Retinal pigment epithelial cell (primary cell): Measurements from ENCODE around the gene ROBO1.
A peak's percentile ranks its signal among the peaks of the same experiment; 100 is the strongest.

Experiments used
- DNase-seq: peaks from one replicate; pipeline ENCODE4 v3.0.0-alpha.2; 2010; ENCODE audit warnings: low read depth
- H3K4me3 ChIP-seq: 2 replicates; pipeline ENCODE4 v1.5.1; 2011; ENCODE audit warnings: mild to moderate bottlenecking, low read length, control low read depth, moderate library complexity
- CTCF ChIP-seq: conservative IDR thresholded peaks from 2 replicates; pipeline ENCODE4 v1.5.1; 2011; ENCODE audit warnings: low read depth, low read length, control low read depth, inconsistent platforms

The ROBO1 gene

GRCh38 chr3:78991656-78992055, 776.1 kb downstream of the ROBO1 start:
- H3K4me3 ChIP-seq, result no peak overlapping the region
- DNase-seq, result no peak
- TF ChIP-seq CTCF, result no peak

- no peak overlapping the region for H3K4me3 ChIP-seq
- TF ChIP-seq CTCF, result no peak
- no peak for DNase-seq
These were observed 777.6 kb downstream of the ROBO1 start for GRCh38 chr3:78990156-78990555.

GRCh38 chr3:78988324-78988723, 779.5 kb downstream of the ROBO1 start:
- DNase-seq, result no peak
- H3K4me3 ChIP-seq, result no peak overlapping the region
- TF ChIP-seq CTCF, result peak; percentile 57

- no peak for DNase-seq
- no peak overlapping the region for H3K4me3 ChIP-seq
- no peak for TF ChIP-seq CTCF
These were observed 781.2 kb downstream of the ROBO1 start for GRCh38 chr3:78986416-78987101.

- DNase-seq, result no peak
- TF ChIP-seq CTCF, result no peak
- no peak overlapping the region for H3K4me3 ChIP-seq
These were observed 781.8 kb downstream of the ROBO1 start for GRCh38 chr3:78985981-78986380.

- no peak for TF ChIP-seq CTCF
- DNase-seq, result peak; percentile 34
- no peak overlapping the region for H3K4me3 ChIP-seq
These were observed 788.8 kb downstream of the ROBO1 start for GRCh38 chr3:78979028-78979427.

GRCh38 chr3:78978037-78978436, 789.8 kb downstream of the ROBO1 start:
- H3K4me3 ChIP-seq, result no peak overlapping the region
- TF ChIP-seq CTCF, result peak; percentile 55
- no peak for DNase-seq
